Parathyroid adenoma (tissue), 2 donors: ENCODE results near the gene SMO.

Experiments
- H2AFZ ChIP-seq: fragments of 300-600 bp; sonication (generic); one replicate; pipeline ENCODE4 v1.7.0; 2017; ENCODE audit warnings: antibody characterized with exemption, mild to moderate bottlenecking
- H3K27ac ChIP-seq: fragments of 300-600 bp; sonication (generic); one replicate; pipeline ENCODE4 v1.7.0; 2017
- H3K27me3 ChIP-seq: fragments of 300-600 bp; sonication (generic); one replicate; pipeline ENCODE4 v1.7.0; 2017; ENCODE audit warnings: low read length; ENCODE audit not compliant: control insufficient read depth, insufficient read depth
- H3K36me3 ChIP-seq: fragments of 300-600 bp; sonication (generic); one replicate; pipeline ENCODE4 v1.7.0; 2017; ENCODE audit warnings: low read length; ENCODE audit not compliant: control insufficient read depth, insufficient read depth
- H3K4me1 ChIP-seq: fragments of 300-600 bp; sonication (generic); one replicate; pipeline ENCODE4 v1.7.0; 2017; ENCODE audit warnings: control low read depth
- H3K4me2 ChIP-seq: fragments of 300-600 bp; sonication (generic); one replicate; pipeline ENCODE4 v1.7.0; 2017; ENCODE audit warnings: low read length
- H3K4me3 ChIP-seq: fragments of 300-600 bp; sonication (generic); one replicate; pipeline ENCODE4 v1.7.0; 2017; ENCODE audit warnings: low read depth, low read length
- H3K79me2 ChIP-seq: fragments of 300-600 bp; sonication (generic); one replicate; pipeline ENCODE4 v1.7.0; 2017; ENCODE audit warnings: control low read depth
- H3K9ac ChIP-seq: fragments of 300-600 bp; sonication (generic); one replicate; pipeline ENCODE4 v1.7.0; 2017; ENCODE audit warnings: mild to moderate bottlenecking
- H3K9me3 ChIP-seq: fragments of 300-600 bp; sonication (generic); one replicate; pipeline ENCODE4 v1.7.0; 2017; ENCODE audit warnings: low read length; ENCODE audit not compliant: control insufficient read depth
- TF ChIP-seq, protein P1 (sequence below): fragments of 300-600 bp; sonication (generic); IDR thresholded peaks from one replicate; pipeline ENCODE4 v1.7.0; 2017; ENCODE audit warnings: antibody characterized with exemption, mild to moderate bottlenecking
- donor health status: primary hyperparathyroidism.

The SMO gene

GRCh38 chr7:129205126-129205818 is 16.8 kb downstream of the SMO start:
- TF ChIP-seq, protein P1, sequence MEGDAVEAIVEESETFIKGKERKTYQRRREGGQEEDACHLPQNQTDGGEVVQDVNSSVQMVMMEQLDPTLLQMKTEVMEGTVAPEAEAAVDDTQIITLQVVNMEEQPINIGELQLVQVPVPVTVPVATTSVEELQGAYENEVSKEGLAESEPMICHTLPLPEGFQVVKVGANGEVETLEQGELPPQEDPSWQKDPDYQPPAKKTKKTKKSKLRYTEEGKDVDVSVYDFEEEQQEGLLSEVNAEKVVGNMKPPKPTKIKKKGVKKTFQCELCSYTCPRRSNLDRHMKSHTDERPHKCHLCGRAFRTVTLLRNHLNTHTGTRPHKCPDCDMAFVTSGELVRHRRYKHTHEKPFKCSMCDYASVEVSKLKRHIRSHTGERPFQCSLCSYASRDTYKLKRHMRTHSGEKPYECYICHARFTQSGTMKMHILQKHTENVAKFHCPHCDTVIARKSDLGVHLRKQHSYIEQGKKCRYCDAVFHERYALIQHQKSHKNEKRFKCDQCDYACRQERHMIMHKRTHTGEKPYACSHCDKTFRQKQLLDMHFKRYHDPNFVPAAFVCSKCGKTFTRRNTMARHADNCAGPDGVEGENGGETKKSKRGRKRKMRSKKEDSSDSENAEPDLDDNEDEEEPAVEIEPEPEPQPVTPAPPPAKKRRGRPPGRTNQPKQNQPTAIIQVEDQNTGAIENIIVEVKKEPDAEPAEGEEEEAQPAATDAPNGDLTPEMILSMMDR = no peak
- Histone ChIP-seq H3K36me3 (no peaks in the 10 kb centered on the region), H3K4me3 (no peak overlapping the region)

GRCh38 chr7:129205987-129206785 is 17.8 kb downstream of the SMO start:
- no peak overlapping the region for H2AFZ ChIP-seq
- H3K79me2 ChIP-seq = no peaks in the 10 kb centered on the region
- no peaks in the 10 kb centered on the region for H3K9me3 ChIP-seq
- no peaks in the 10 kb centered on the region for H3K27me3 ChIP-seq
- no peak overlapping the region for H3K9ac ChIP-seq
- H3K4me1 ChIP-seq = no peaks in the 10 kb centered on the region
- TF ChIP-seq, protein P1 = no peak
- H3K27ac ChIP-seq = no peak overlapping the region
- no peak overlapping the region for H3K4me2 ChIP-seq
- no peaks in the 10 kb centered on the region for H3K36me3 ChIP-seq
- H3K4me3 ChIP-seq = no peak overlapping the region

More at GRCh38 chr7:129205126-129205818, 16.8 kb downstream of the SMO start:
- Histone ChIP-seq H3K9ac (no peak overlapping the region), H3K4me2 (no peak overlapping the region), H3K27ac (no peak overlapping the region), H3K9me3 (no peaks in the 10 kb centered on the region), H3K79me2 (no peaks in the 10 kb centered on the region), H3K27me3 (no peaks in the 10 kb centered on the region), H2AFZ (no peak overlapping the region), H3K4me1 (no peaks in the 10 kb centered on the region)

DNA sequence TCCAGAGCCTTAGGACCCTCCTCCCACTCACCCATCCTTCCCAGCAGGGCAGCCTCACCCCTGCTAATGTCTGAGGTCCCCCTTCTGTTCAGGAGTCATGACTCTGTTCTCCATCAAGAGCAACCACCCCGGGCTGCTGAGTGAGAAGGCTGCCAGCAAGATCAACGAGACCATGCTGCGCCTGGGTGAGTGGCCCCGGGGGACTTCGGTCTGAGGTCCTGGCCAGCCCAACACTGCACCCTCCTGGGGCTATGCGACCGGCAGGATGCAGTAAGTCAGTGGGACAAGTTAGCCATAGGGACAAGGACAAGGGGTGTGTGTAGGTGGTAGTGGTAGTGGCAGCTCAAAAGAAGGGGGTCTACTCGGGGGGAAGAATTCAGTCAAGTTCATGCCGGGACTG is 20.2 kb downstream of the SMO start:
- Histone ChIP-seq H3K9ac (no peak overlapping the region), H3K36me3 (no peaks in the 10 kb centered on the region), H3K79me2 (no peaks in the 10 kb centered on the region), H3K4me2 (no peak overlapping the region), H3K9me3 (no peaks in the 10 kb centered on the region), H3K27ac (no peak overlapping the region), H2AFZ (no peak overlapping the region), H3K27me3 (no peaks in the 10 kb centered on the region), H3K4me1 (no peaks in the 10 kb centered on the region), H3K4me3 (no peak overlapping the region)
- TF ChIP-seq, protein P1 = no peak

DNA sequence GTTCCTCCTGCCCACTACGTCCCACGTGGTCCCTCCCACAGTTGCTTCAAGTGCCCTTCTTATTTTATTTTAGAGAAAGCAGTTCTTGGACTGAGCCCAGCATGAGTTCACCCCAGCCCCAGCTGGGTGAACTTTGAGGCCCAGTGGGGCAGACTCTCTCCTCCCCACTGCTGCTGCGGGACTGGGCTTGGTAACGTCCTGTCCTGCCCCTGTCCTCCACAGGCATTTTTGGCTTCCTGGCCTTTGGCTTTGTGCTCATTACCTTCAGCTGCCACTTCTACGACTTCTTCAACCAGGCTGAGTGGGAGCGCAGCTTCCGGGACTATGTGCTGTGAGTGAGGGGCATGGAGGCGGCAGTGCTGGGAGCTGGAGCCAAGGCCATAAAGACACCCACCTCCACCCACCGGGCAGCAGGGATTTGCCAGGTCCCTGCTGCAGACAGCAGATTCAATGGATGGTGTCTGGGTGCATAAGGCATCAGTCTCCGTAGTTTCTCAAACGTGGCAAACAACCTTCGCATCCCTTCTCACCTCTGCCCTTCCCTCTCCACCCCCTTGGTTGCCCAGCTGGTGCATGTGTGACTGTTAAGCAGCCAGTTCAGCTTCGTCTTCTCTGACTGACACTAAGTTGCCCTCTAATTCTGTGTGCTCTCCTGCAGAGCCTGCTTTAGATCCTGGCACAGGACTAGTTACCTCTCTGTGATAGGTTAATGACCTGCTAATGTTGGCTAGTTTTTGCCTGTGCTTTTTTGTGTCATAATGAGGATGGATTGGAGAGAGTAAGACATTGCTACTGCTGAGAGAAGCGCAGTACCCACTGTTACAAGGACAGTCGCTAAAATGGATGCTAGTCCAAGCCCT is 20.9 kb downstream of the SMO start:
- Histone ChIP-seq H3K4me1 (no peaks in the 10 kb centered on the region), H3K4me2 (no peak overlapping the region), H3K4me3 (no peak overlapping the region), H2AFZ (no peak overlapping the region), H3K27ac (no peak overlapping the region), H3K36me3 (no peaks in the 10 kb centered on the region), H3K9ac (no peak overlapping the region), H3K79me2 (no peaks in the 10 kb centered on the region), H3K27me3 (no peaks in the 10 kb centered on the region), H3K9me3 (no peaks in the 10 kb centered on the region)
- TF ChIP-seq, protein P1 = no peak
